RWPE2 (cell line): ENCODE data around the gene GRIK2.

Experiments used
- ATAC-seq: fragments of 200-7000 bp; cut with Tn5 transposase; 3 replicates; pipeline ENCODE4 v1.9.1; 2021; ENCODE audit warnings: low read depth
- DNase-seq: peaks from one replicate; pipeline ENCODE4 v3.0.0-alpha.2; 2020; ENCODE audit warnings: low spot score
- H3K27ac ChIP-seq: fragments of 450-650 bp; 2 replicates; pipeline ENCODE4 v1.5.1; 2017; ENCODE audit warnings: mild to moderate bottlenecking; ENCODE audit not compliant: poor library complexity, severe bottlenecking
- H3K27me3 ChIP-seq: fragments of 250-450 bp; sonication (Bioruptor Pico); 2 replicates; pipeline ENCODE4 v1.5.1; 2021; ENCODE audit warnings: mild to moderate bottlenecking, moderate library complexity; ENCODE audit not compliant: insufficient read depth, poor library complexity, severe bottlenecking
- H3K36me3 ChIP-seq: fragments of 250-450 bp; sonication (Bioruptor Pico); 2 replicates; pipeline ENCODE4 v1.5.1; 2020; ENCODE audit warnings: low read depth, mild to moderate bottlenecking, moderate library complexity
- H3K4me1 ChIP-seq: fragments of 250-450 bp; sonication (Bioruptor Pico); 2 replicates; pipeline ENCODE4 v1.5.1; 2021; ENCODE audit warnings: mild to moderate bottlenecking, moderate library complexity; ENCODE audit not compliant: insufficient read depth, poor library complexity, severe bottlenecking
- H3K4me3 ChIP-seq: fragments of 250-450 bp; sonication (Bioruptor Pico); 2 replicates; pipeline ENCODE4 v1.5.1; 2021; ENCODE audit warnings: mild to moderate bottlenecking, moderate library complexity; ENCODE audit not compliant: severe bottlenecking
- H3K9me3 ChIP-seq: fragments of 250-450 bp; sonication (Bioruptor Pico); 2 replicates; pipeline ENCODE4 v1.5.1; 2021; ENCODE audit warnings: mild to moderate bottlenecking, moderate library complexity; ENCODE audit not compliant: severe bottlenecking
- TF ChIP-seq, protein P1 (sequence below): fragments of 450-650 bp; IDR thresholded peaks from one replicate; pipeline ENCODE4 v1.5.1; 2017; ENCODE audit warnings: mild to moderate bottlenecking, moderate library complexity; ENCODE audit not compliant: poor library complexity, severe bottlenecking

GRIK2 gene

DNA sequence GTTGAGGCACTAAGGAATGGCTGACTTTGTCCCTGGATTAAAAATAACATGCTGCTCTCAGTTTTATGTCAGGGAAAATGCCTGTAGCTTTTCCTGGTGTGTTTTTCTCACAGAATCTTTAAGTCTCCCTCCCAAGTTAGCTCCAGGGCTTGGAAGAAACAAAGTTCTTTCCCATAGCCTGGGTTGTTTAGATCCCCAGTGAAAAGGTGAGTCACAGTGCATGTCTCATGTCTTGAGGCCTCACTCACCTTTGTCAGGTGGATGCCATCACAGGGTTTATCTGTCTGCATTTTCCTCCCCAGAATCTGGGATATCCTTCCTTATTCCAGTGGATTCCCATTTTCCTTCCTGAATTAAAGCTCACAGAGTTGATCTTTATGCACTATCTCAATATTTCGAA is 722.4 kb downstream of the GRIK2 start:
- no peaks in the 10 kb centered on the region for H3K36me3 ChIP-seq
- H3K9me3 ChIP-seq = no peaks in the 10 kb centered on the region
- DNase-seq = no peak
- H3K27me3 ChIP-seq = no peaks in the 10 kb centered on the region
- TF ChIP-seq, protein P1, sequence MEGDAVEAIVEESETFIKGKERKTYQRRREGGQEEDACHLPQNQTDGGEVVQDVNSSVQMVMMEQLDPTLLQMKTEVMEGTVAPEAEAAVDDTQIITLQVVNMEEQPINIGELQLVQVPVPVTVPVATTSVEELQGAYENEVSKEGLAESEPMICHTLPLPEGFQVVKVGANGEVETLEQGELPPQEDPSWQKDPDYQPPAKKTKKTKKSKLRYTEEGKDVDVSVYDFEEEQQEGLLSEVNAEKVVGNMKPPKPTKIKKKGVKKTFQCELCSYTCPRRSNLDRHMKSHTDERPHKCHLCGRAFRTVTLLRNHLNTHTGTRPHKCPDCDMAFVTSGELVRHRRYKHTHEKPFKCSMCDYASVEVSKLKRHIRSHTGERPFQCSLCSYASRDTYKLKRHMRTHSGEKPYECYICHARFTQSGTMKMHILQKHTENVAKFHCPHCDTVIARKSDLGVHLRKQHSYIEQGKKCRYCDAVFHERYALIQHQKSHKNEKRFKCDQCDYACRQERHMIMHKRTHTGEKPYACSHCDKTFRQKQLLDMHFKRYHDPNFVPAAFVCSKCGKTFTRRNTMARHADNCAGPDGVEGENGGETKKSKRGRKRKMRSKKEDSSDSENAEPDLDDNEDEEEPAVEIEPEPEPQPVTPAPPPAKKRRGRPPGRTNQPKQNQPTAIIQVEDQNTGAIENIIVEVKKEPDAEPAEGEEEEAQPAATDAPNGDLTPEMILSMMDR = no peak
- ATAC-seq = no peak
- no peaks in the 10 kb centered on the region for H3K4me1 ChIP-seq
- H3K4me3 ChIP-seq = no peak overlapping the region
- H3K27ac ChIP-seq = no peak overlapping the region

- Histone ChIP-seq H3K9me3 (no peaks in the 10 kb centered on the region), H3K4me3 (no peak overlapping the region), H3K4me1 (no peaks in the 10 kb centered on the region), H3K27me3 (no peaks in the 10 kb centered on the region), H3K36me3 (no peaks in the 10 kb centered on the region), H3K27ac (no peak overlapping the region)
- TF ChIP-seq, protein P1 = no peak
- no peak for DNase-seq
- no peak for ATAC-seq
Measured at GRCh38 chr6:102118034-102118433, 724.5 kb downstream of the GRIK2 start.
